ENCODE data around the gene COQ7.

Gene COQ7

GRCh38 chr16:19085679-19086200, 18.3 kb downstream of the COQ7 start:
- Histone ChIP-seq H3K4me1 (ENCODE audit: insufficient read depth, insufficient read length) (no peaks in the 10 kb centered on the region), H3K4me3 (ENCODE audit: insufficient read length, low read depth) (no peak overlapping the region), H3K9ac (ENCODE audit: insufficient read length, low read depth) (no peak overlapping the region), H3K36me3 (ENCODE audit: insufficient read depth, insufficient read length, low read length) (peaks cover 7% of the 10 kb centered on the region), H3K9me3 (ENCODE audit: insufficient read depth, low read length) (peaks cover 8% of the 10 kb centered on the region), H3K27me3 (ENCODE audit: insufficient read depth, insufficient read length) (peaks cover 19% of the 10 kb centered on the region)
- no peak for TF ChIP-seq ZNF274 (IDR thresholded peaks at IDR 0.05; ENCODE audit: low read depth, low read length)
- TF ChIP-seq YY1 (IDR thresholded peaks at IDR 0.05; ENCODE audit: insufficient read depth, insufficient read length) = no peak
- TF ChIP-seq SUZ12 (IDR thresholded peaks at IDR 0.05; ENCODE audit: extremely low read depth, insufficient read depth, insufficient read length) = no peak
- no peak for DNase-seq (ENCODE audit: low read depth, low spot score)

- Histone ChIP-seq H3K27me3 (ENCODE audit: insufficient read depth, insufficient read length) (peaks cover 19% of the 10 kb centered on the region), H3K4me1 (ENCODE audit: insufficient read depth, insufficient read length) (no peaks in the 10 kb centered on the region), H3K4me3 (ENCODE audit: insufficient read length, low read depth) (peak overlapping the region; percentile 16), H3K9me3 (ENCODE audit: insufficient read depth, low read length) (peaks cover under 1% of the 10 kb centered on the region; the same call in 1 of the 2 replicates), H3K36me3 (ENCODE audit: insufficient read depth, insufficient read length, low read length) (peaks cover 3% of the 10 kb centered on the region), H3K9ac (ENCODE audit: insufficient read length, low read depth) (peak overlapping the region; percentile 62)
- TF ChIP-seq SUZ12 (IDR thresholded peaks at IDR 0.05; ENCODE audit: extremely low read depth, insufficient read depth, insufficient read length) (no peak), YY1 (IDR thresholded peaks at IDR 0.05; ENCODE audit: insufficient read depth, insufficient read length) (no peak), ZNF274 (IDR thresholded peaks at IDR 0.05; ENCODE audit: low read depth, low read length) (no peak)
- peak; percentile 67 for DNase-seq (ENCODE audit: low read depth, low spot score)
Measured at GRCh38 chr16:19086322-19087199, 19.1 kb downstream of the COQ7 start.

GRCh38 chr16:19088341-19088916, 21.0 kb downstream of the COQ7 start:
- H3K27me3 ChIP-seq (ENCODE audit: insufficient read depth, insufficient read length) = peaks cover 19% of the 10 kb centered on the region
- H3K4me1 ChIP-seq (ENCODE audit: insufficient read depth, insufficient read length) = no peaks in the 10 kb centered on the region
- no peak overlapping the region for H3K9ac ChIP-seq (ENCODE audit: insufficient read length, low read depth)
- no peak for DNase-seq (ENCODE audit: low read depth, low spot score)
- H3K9me3 ChIP-seq (ENCODE audit: insufficient read depth, low read length) = no peaks in the 10 kb centered on the region
- no peak for TF ChIP-seq SUZ12 (IDR thresholded peaks at IDR 0.05; ENCODE audit: extremely low read depth, insufficient read depth, insufficient read length)
- no peak for TF ChIP-seq ZNF274 (IDR thresholded peaks at IDR 0.05; ENCODE audit: low read depth, low read length)
- no peak for TF ChIP-seq YY1 (IDR thresholded peaks at IDR 0.05; ENCODE audit: insufficient read depth, insufficient read length)
- H3K4me3 ChIP-seq (ENCODE audit: insufficient read length, low read depth) = no peak overlapping the region
- H3K36me3 ChIP-seq (ENCODE audit: insufficient read depth, insufficient read length, low read length) = no peaks in the 10 kb centered on the region

GRCh38 chr16:19089410-19089955, 22.1 kb downstream of the COQ7 start:
- H3K27me3 ChIP-seq (ENCODE audit: insufficient read depth, insufficient read length) = peaks cover 19% of the 10 kb centered on the region
- H3K9me3 ChIP-seq (ENCODE audit: insufficient read depth, low read length) = no peaks in the 10 kb centered on the region
- H3K36me3 ChIP-seq (ENCODE audit: insufficient read depth, insufficient read length, low read length) = no peaks in the 10 kb centered on the region
- no peak overlapping the region for H3K4me3 ChIP-seq (ENCODE audit: insufficient read length, low read depth)
- no peak for DNase-seq (ENCODE audit: low read depth, low spot score)
- TF ChIP-seq ZNF274 (IDR thresholded peaks at IDR 0.05; ENCODE audit: low read depth, low read length) = no peak
- no peak for TF ChIP-seq SUZ12 (IDR thresholded peaks at IDR 0.05; ENCODE audit: extremely low read depth, insufficient read depth, insufficient read length)
- TF ChIP-seq YY1 (IDR thresholded peaks at IDR 0.05; ENCODE audit: insufficient read depth, insufficient read length) = no peak
- H3K4me1 ChIP-seq (ENCODE audit: insufficient read depth, insufficient read length) = peaks cover 4% of the 10 kb centered on the region
- H3K9ac ChIP-seq (ENCODE audit: insufficient read length, low read depth) = no peak overlapping the region

- Histone ChIP-seq H3K9ac (ENCODE audit: insufficient read length, low read depth) (no peak overlapping the region), H3K9me3 (ENCODE audit: insufficient read depth, low read length) (no peaks in the 10 kb centered on the region), H3K36me3 (ENCODE audit: insufficient read depth, insufficient read length, low read length) (no peaks in the 10 kb centered on the region), H3K27me3 (ENCODE audit: insufficient read depth, insufficient read length) (peaks cover 7% of the 10 kb centered on the region), H3K4me1 (ENCODE audit: insufficient read depth, insufficient read length) (peaks cover 4% of the 10 kb centered on the region), H3K4me3 (ENCODE audit: insufficient read length, low read depth) (no peak overlapping the region)
- TF ChIP-seq ZNF274 (IDR thresholded peaks at IDR 0.05; ENCODE audit: low read depth, low read length) = no peak
- TF ChIP-seq SUZ12 (IDR thresholded peaks at IDR 0.05; ENCODE audit: extremely low read depth, insufficient read depth, insufficient read length) = no peak
- DNase-seq (ENCODE audit: low read depth, low spot score) = no peak
Measured at GRCh38 chr16:19090916-19091315, 23.5 kb downstream of the COQ7 start.

- Histone ChIP-seq H3K4me1 (ENCODE audit: insufficient read depth, insufficient read length) (peaks cover 4% of the 10 kb centered on the region), H3K9ac (ENCODE audit: insufficient read length, low read depth) (no peak overlapping the region), H3K9me3 (ENCODE audit: insufficient read depth, low read length) (peaks cover 4% of the 10 kb centered on the region), H3K4me3 (ENCODE audit: insufficient read length, low read depth) (no peak overlapping the region), H3K36me3 (ENCODE audit: insufficient read depth, insufficient read length, low read length) (no peaks in the 10 kb centered on the region), H3K27me3 (ENCODE audit: insufficient read depth, insufficient read length) (no peaks in the 10 kb centered on the region)
- TF ChIP-seq SUZ12 (IDR thresholded peaks at IDR 0.05; ENCODE audit: extremely low read depth, insufficient read depth, insufficient read length) = no peak
- TF ChIP-seq ZNF274 (IDR thresholded peaks at IDR 0.05; ENCODE audit: low read depth, low read length) = no peak
- TF ChIP-seq YY1 (IDR thresholded peaks at IDR 0.05; ENCODE audit: insufficient read depth, insufficient read length) = no peak
- DNase-seq (ENCODE audit: low read depth, low spot score) = no peak
Measured at GRCh38 chr16:19092653-19093410, 25.4 kb downstream of the COQ7 start.
